H9 (cell line): Measurements from ENCODE around the gene OSGIN1. TPM values are rescaled to one million over a fixed set of nuclear protein-coding genes. Genes with fewer than 3 reads are reported as not detected.

Experiments
- DNase-seq: peaks from one replicate; pipeline ENCODE4 v3.0.0-alpha.2; 2017
- H2AFZ ChIP-seq: one replicate; pipeline ENCODE4 v1.6.1; 2013; ENCODE audit warnings: mild to moderate bottlenecking, low read length, control low read depth, moderate library complexity
- H2AK5ac ChIP-seq: 2 replicates; pipeline ENCODE4 v1.6.1; 2013; ENCODE audit warnings: low read length, control low read depth, mixed read lengths; ENCODE audit not compliant: insufficient read length
- H2BK120ac ChIP-seq: one replicate; pipeline ENCODE4 v1.6.1; 2013; ENCODE audit warnings: low read depth, mild to moderate bottlenecking, low read length, control low read depth, inconsistent platforms; ENCODE audit not compliant: poor library complexity, severe bottlenecking
- H2BK12ac ChIP-seq: 2 replicates; pipeline ENCODE4 v1.6.1; 2013; ENCODE audit warnings: low read length, control low read depth, mixed read lengths, low read depth; ENCODE audit not compliant: insufficient read length
- H2BK15ac ChIP-seq: 2 replicates; pipeline ENCODE4 v1.6.1; 2013; ENCODE audit warnings: low read depth, low read length, control low read depth
- H2BK20ac ChIP-seq: one replicate; pipeline ENCODE4 v1.6.1; 2013; ENCODE audit warnings: low read depth, mild to moderate bottlenecking, low read length, control low read depth, inconsistent platforms; ENCODE audit not compliant: poor library complexity, severe bottlenecking
- H2BK5ac ChIP-seq: 2 replicates; pipeline ENCODE4 v1.6.1; 2013; ENCODE audit warnings: low read length, control low read depth, mixed read lengths; ENCODE audit not compliant: insufficient read length
- H3K14ac ChIP-seq: 2 replicates; pipeline ENCODE4 v1.6.1; 2013; ENCODE audit warnings: low read length, control low read depth; ENCODE audit not compliant: insufficient read depth
- H3K18ac ChIP-seq: 2 replicates; pipeline ENCODE4 v1.6.1; 2013; ENCODE audit warnings: low read depth, mild to moderate bottlenecking, mixed read lengths, low read length, control low read depth; ENCODE audit not compliant: insufficient read length
- H3K23ac ChIP-seq: 2 replicates; pipeline ENCODE4 v1.6.1; 2013; ENCODE audit warnings: low read length, control low read depth, mixed read lengths, low read depth; ENCODE audit not compliant: insufficient read length
- H3K23me2 ChIP-seq: 2 replicates; pipeline ENCODE4 v1.6.1; 2013; ENCODE audit warnings: low read depth, mild to moderate bottlenecking, mixed read lengths, low read length, control low read depth; ENCODE audit not compliant: insufficient read length, poor library complexity, severe bottlenecking
- H3K27ac ChIP-seq: 2 replicates; pipeline ENCODE4 v1.5.1; 2013; ENCODE audit warnings: low read length, control low read depth, mixed read lengths, low read depth; ENCODE audit not compliant: insufficient read length
- H3K27me3 ChIP-seq: 2 replicates; pipeline ENCODE4 v1.6.1; 2013; ENCODE audit warnings: low read length, control low read depth, inconsistent platforms; ENCODE audit not compliant: insufficient read depth
- H3K4ac ChIP-seq: 2 replicates; pipeline ENCODE4 v1.6.1; 2013; ENCODE audit warnings: low read depth, mild to moderate bottlenecking, control low read depth, inconsistent platforms, low read length, moderate library complexity
- H3K4me1 ChIP-seq: 2 replicates; pipeline ENCODE4 v1.6.1; 2013; ENCODE audit warnings: low read length, control low read depth, inconsistent platforms; ENCODE audit not compliant: insufficient read depth
- H3K4me2 ChIP-seq: 2 replicates; pipeline ENCODE4 v1.6.1; 2013; ENCODE audit warnings: low read length, control low read depth, mixed read lengths; ENCODE audit not compliant: insufficient read length, insufficient read depth
- H3K56ac ChIP-seq: 2 replicates; pipeline ENCODE4 v1.6.1; 2013; ENCODE audit warnings: low read depth, mild to moderate bottlenecking, mixed read lengths, low read length, control low read depth; ENCODE audit not compliant: insufficient read length
- H3K79me1 ChIP-seq: 2 replicates; pipeline ENCODE4 v1.6.1; 2013; ENCODE audit warnings: low read depth, mild to moderate bottlenecking, moderate library complexity, low read length, control low read depth, inconsistent platforms; ENCODE audit not compliant: insufficient read depth, poor library complexity, severe bottlenecking
- H3K79me2 ChIP-seq: 2 replicates; pipeline ENCODE4 v1.6.1; 2013; ENCODE audit warnings: low read length, control low read depth, inconsistent platforms; ENCODE audit not compliant: insufficient read depth
- H3K9ac ChIP-seq: 2 replicates; pipeline ENCODE4 v1.6.1; 2013; ENCODE audit warnings: low read length, control low read depth, mixed read lengths; ENCODE audit not compliant: insufficient read length; ENCODE audit errors: extremely low read depth
- H3K9me3 ChIP-seq: one replicate; pipeline ENCODE4 v1.6.1; 2013; ENCODE audit warnings: low read depth, low read length, inconsistent platforms; ENCODE audit not compliant: control insufficient read depth
- H3T11ph ChIP-seq: one replicate; pipeline ENCODE4 v1.6.1; 2013; ENCODE audit warnings: mild to moderate bottlenecking, low read length, control low read depth, inconsistent platforms
- H4K20me1 ChIP-seq: one replicate; pipeline ENCODE4 v1.6.1; 2013; ENCODE audit not compliant: control insufficient read depth, insufficient read length, insufficient read depth
- H4K5ac ChIP-seq: 2 replicates; pipeline ENCODE4 v1.6.1; 2013; ENCODE audit warnings: low read depth, mild to moderate bottlenecking, mixed read lengths, low read length, control low read depth; ENCODE audit not compliant: insufficient read length
- H4K8ac ChIP-seq: replicated peaks from 2 replicates; pipeline ENCODE4 v1.6.1; 2013; ENCODE audit warnings: low read length, control low read depth, mixed read lengths, low read depth; ENCODE audit not compliant: insufficient read length
- H4K91ac ChIP-seq: 2 replicates; pipeline ENCODE4 v1.6.1; 2013; ENCODE audit warnings: low read depth, mild to moderate bottlenecking, moderate library complexity, mixed read lengths, low read length, control low read depth; ENCODE audit not compliant: insufficient read length
- H3K27ac Mint-ChIP-seq, 3 experiments: 2 replicates in 2 of 3; 3 replicates in 1 of 3; pipeline ENCODE4 v1.8.0; 2020 to 2021; ENCODE audit warnings: mixed read lengths in 3 of 3, mild to moderate bottlenecking in 1 of 3, moderate library complexity in 1 of 3
- H3K27me3 Mint-ChIP-seq: 2 replicates; pipeline ENCODE4 v1.8.0; 2021; ENCODE audit warnings: low read depth, mild to moderate bottlenecking, moderate library complexity, mixed read lengths
- H3K36me3 Mint-ChIP-seq, 3 experiments: 2 replicates in 2 of 3; 3 replicates in 1 of 3; pipeline ENCODE4 v1.8.0; 2020 to 2021; ENCODE audit warnings: low read depth in 3 of 3, mixed read lengths in 3 of 3; ENCODE audit not compliant: insufficient read depth in 1 of 3
- H3K4me1 Mint-ChIP-seq, 2 experiments: 2 replicates each; pipeline ENCODE4 v1.8.0; 2020; ENCODE audit warnings: mixed read lengths in 2 of 2
- H3K4me3 Mint-ChIP-seq, 2 experiments: 2 replicates in 1 of 2; 3 replicates in 1 of 2; pipeline ENCODE4 v1.8.0; 2020 to 2021; ENCODE audit warnings: mild to moderate bottlenecking in 2 of 2, mixed read lengths in 2 of 2, moderate library complexity in 1 of 2
- H3K9me3 Mint-ChIP-seq, 2 experiments: 2 replicates in 1 of 2; 3 replicates in 1 of 2; pipeline ENCODE4 v1.8.0; 2020; ENCODE audit warnings: mild to moderate bottlenecking in 2 of 2, mixed read lengths in 2 of 2, moderate library complexity in 1 of 2
- WGBS: extraction: QIAGEN DNeasy Blood & Tissue Kit; methylation state at CpG from one replicate; pipeline ENCODE4 v1.1.7; 2013; ENCODE audit warnings: missing lambda C conversion rate, low lambda C conversion rate, mixed read lengths; ENCODE audit not compliant: insufficient read length; ENCODE audit errors: extremely low coverage; 5-methylcytosine and 5-hydroxymethylcytosine counted together
- total RNA-seq: library from RNA; stranded (reverse); gene quantifications from 2 replicates; pipeline ENCODE4 v1.2.1, GENCODE V29; 2021
- TF ChIP-seq, protein P1 (sequence below): fragments of 200-600 bp; sonication (generic); conservative IDR thresholded peaks from 3 replicates; pipeline ENCODE4 v1.8.0; 2021; ENCODE audit warnings: antibody characterized with exemption, mild to moderate bottlenecking

The OSGIN1 gene
- total RNA-seq, 1 experiment from 2014 or later, result 0.63 TPM

DNA sequence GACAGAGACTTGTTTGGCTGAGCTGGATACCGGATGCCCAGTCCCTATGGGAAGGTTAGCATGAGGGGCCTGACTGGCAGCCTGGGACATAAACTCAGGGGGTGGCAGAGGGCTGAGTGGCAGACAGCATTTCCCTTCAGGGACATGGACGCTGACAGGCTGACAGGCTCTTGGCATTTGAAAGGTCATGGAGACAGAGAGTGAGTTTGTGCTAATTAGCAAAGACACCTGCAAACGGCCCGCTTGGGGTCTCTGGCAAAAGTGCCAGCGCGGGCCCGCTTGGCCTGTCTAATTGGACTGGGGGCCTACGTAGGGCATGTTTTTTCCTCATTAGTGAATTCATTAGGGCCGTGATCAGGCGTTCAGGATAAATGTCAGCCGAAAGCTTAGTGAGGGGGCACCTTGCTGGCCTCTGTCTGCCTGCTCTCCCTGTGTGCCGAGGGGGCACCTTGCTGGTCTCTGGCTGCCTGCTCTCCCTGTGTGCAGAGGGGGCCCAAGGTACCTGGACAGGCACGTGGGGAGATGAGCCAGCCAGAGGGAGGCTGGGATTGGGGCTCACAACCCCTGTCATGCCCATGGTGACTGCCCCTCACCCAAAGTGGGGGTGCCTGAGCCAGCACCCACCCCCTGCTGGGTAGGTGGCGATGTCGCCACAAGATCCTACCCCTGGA lies 22.7 kb downstream of the OSGIN1 start:
- H3K23me2 ChIP-seq, result no peaks in the 10 kb centered on the region
- H2BK5ac ChIP-seq, result no peak overlapping the region
- no peaks in the 10 kb centered on the region for H3K79me1 ChIP-seq
- no peak overlapping the region for H3K4me3 Mint-ChIP-seq
- H3K79me2 ChIP-seq, result no peaks in the 10 kb centered on the region
- peaks cover 11% of the 10 kb centered on the region for H3K9me3 ChIP-seq
- H3K4me1 Mint-ChIP-seq, result peaks cover 35 to 71% of the 10 kb centered on the region in 2 experiments
- H3K27me3 Mint-ChIP-seq, result peaks cover 26% of the 10 kb centered on the region
- H2BK15ac ChIP-seq, result no peak overlapping the region
- H2BK20ac ChIP-seq, result no peak overlapping the region
- H3K4ac ChIP-seq, result no peak overlapping the region
- H3T11ph ChIP-seq, result no peak overlapping the region
- no peak overlapping the region for H2AFZ ChIP-seq
- no CpG with 5 or more reads among the region's 15 CpGs for WGBS
- no peak overlapping the region for H2BK12ac ChIP-seq
- H3K27ac Mint-ChIP-seq, result no peak overlapping the region
- H2BK120ac ChIP-seq, result no peak overlapping the region
- H3K18ac ChIP-seq, result no peak overlapping the region
- TF ChIP-seq, protein P1, sequence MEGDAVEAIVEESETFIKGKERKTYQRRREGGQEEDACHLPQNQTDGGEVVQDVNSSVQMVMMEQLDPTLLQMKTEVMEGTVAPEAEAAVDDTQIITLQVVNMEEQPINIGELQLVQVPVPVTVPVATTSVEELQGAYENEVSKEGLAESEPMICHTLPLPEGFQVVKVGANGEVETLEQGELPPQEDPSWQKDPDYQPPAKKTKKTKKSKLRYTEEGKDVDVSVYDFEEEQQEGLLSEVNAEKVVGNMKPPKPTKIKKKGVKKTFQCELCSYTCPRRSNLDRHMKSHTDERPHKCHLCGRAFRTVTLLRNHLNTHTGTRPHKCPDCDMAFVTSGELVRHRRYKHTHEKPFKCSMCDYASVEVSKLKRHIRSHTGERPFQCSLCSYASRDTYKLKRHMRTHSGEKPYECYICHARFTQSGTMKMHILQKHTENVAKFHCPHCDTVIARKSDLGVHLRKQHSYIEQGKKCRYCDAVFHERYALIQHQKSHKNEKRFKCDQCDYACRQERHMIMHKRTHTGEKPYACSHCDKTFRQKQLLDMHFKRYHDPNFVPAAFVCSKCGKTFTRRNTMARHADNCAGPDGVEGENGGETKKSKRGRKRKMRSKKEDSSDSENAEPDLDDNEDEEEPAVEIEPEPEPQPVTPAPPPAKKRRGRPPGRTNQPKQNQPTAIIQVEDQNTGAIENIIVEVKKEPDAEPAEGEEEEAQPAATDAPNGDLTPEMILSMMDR, result no peak
- H3K4me2 ChIP-seq, result no peak overlapping the region
- no peaks in the 10 kb centered on the region for H3K27me3 ChIP-seq
- H3K4me1 ChIP-seq, result no peaks in the 10 kb centered on the region
- H3K23ac ChIP-seq, result no peak overlapping the region
- H4K5ac ChIP-seq, result no peak overlapping the region
- peaks cover 20 to 21% of the 10 kb centered on the region in 2 experiments for H3K9me3 Mint-ChIP-seq
- peaks cover 16 to 26% (median 19%) of the 10 kb centered on the region in 3 experiments for H3K36me3 Mint-ChIP-seq
- H4K20me1 ChIP-seq, result no peaks in the 10 kb centered on the region
- no peak overlapping the region for H4K91ac ChIP-seq
- no peak overlapping the region for H2AK5ac ChIP-seq
- H4K8ac ChIP-seq, result no peak overlapping the region
- H3K56ac ChIP-seq, result no peak overlapping the region
- no peak overlapping the region for H3K9ac ChIP-seq
- H3K14ac ChIP-seq, result no peak overlapping the region; the same call in 1 of the 2 replicates
- no peak for DNase-seq
- H3K27ac ChIP-seq, result no peak overlapping the region
